Gastroesophageal sphincter (tissue), 4 donors: Measurements from ENCODE around the gene CCDC179. TPM values are rescaled to one million over a fixed set of nuclear protein-coding genes. Genes with fewer than 3 reads are reported as not detected.

Experiments
- ATAC-seq: fragments of 150-250 bp; one replicate; pipeline ENCODE4 v1.9.1; 2016; ENCODE audit warnings: mild to moderate bottlenecking, moderate library complexity
- H3K27ac ChIP-seq, 4 donors: fragments of 200-600 bp; sonication (generic) in 3 of 4; 1 replicate in 3 of 4; 2 replicates in 1 of 4; pipeline ENCODE4 v1.5.1; 2016 to 2019
- H3K27me3 ChIP-seq: fragments of 200-600 bp; sonication (generic); one replicate; pipeline ENCODE4 v1.5.1; 2019
- H3K36me3 ChIP-seq, 2 donors: fragments of 200-600 bp; sonication (generic); one replicate each; pipeline ENCODE4 v1.5.1; 2019; ENCODE audit warnings: control low read depth in 1 of 2
- H3K4me1 ChIP-seq, 3 donors: fragments of 200-600 bp; sonication (generic); 1 replicate in 2 of 3; 2 replicates in 1 of 3; pipeline ENCODE4 v1.5.1; 2016 to 2019; ENCODE audit warnings: control low read depth in 2 of 3
- H3K4me3 ChIP-seq, 2 donors: fragments of 200-600 bp; sonication (generic); one replicate each; pipeline ENCODE4 v1.5.1; 2019; ENCODE audit warnings: mild to moderate bottlenecking in 1 of 2, moderate library complexity in 1 of 2
- H3K9me3 ChIP-seq, 3 donors: fragments of 200-600 bp; sonication (generic); one replicate each; pipeline ENCODE4 v1.5.1; 2017 to 2019; ENCODE audit warnings: control low read depth in 2 of 3
- CTCF ChIP-seq, 4 experiments: fragments of 200-600 bp in 2 of 4; fragments of 450-650 bp in 2 of 4; sonication (generic) in 1 of 4; IDR thresholded peaks; one replicate each; pipeline ENCODE4 v1.5.1; 2017 to 2019; ENCODE audit warnings: antibody characterized with exemption in 4 of 4, mild to moderate bottlenecking in 2 of 4, moderate library complexity in 2 of 4
- EP300 ChIP-seq: sonication (generic); formaldehyde crosslinking; IDR thresholded peaks from one replicate; pipeline ENCODE4 v1.6.1; 2017; ENCODE audit warnings: antibody characterized with exemption, mild to moderate bottlenecking
- POLR2A ChIP-seq, 2 donors: fragments of 450-650 bp; IDR thresholded peaks; one replicate each; pipeline ENCODE4 v1.6.1; 2017; ENCODE audit warnings: antibody characterized with exemption in 2 of 2, mild to moderate bottlenecking in 2 of 2, moderate library complexity in 1 of 2
- POLR2AphosphoS5 ChIP-seq: sonication (generic); formaldehyde crosslinking; IDR thresholded peaks from one replicate; pipeline ENCODE4 v1.6.1; 2017; ENCODE audit warnings: antibody characterized with exemption
- WGBS, 2 donors: methylation state at CpG; one replicate each; pipeline ENCODE4 v1.1.5; 2018; ENCODE audit warnings: low coverage in 1 of 2; 5-methylcytosine and 5-hydroxymethylcytosine counted together
- total RNA-seq, 4 donors: library from RNA; depleted of rRNA; stranded (reverse); fragments of >200 nt; gene quantifications; one replicate each; pipeline ENCODE4 v1.1.0, GENCODE V29; 2016

The CCDC179 gene
- total RNA-seq, 4 donors from 2014 or later = not detected

- no peak for ATAC-seq
- TF ChIP-seq EP300 = no peak
- TF ChIP-seq CTCF (IDR thresholded peaks at IDR 0.05) = no peak
- no peak for TF ChIP-seq POLR2AphosphoS5
- no peak for TF ChIP-seq POLR2A (IDR thresholded peaks at IDR 0.05)
- Histone ChIP-seq H3K9me3 (no peaks in the 10 kb centered on the region), H3K27ac (no peak overlapping the region), H3K36me3 (no peaks in the 10 kb centered on the region), H3K27me3 (no peaks in the 10 kb centered on the region), H3K4me3 (no peak overlapping the region), H3K4me1 (no peaks in the 10 kb centered on the region)
- 84 to 93% methylated on average over 4 of the region's 4 CpGs for WGBS, 2 donors
These were observed 57.4 kb downstream of the CCDC179 start for GRCh38 chr11:22802861-22803260.

DNA sequence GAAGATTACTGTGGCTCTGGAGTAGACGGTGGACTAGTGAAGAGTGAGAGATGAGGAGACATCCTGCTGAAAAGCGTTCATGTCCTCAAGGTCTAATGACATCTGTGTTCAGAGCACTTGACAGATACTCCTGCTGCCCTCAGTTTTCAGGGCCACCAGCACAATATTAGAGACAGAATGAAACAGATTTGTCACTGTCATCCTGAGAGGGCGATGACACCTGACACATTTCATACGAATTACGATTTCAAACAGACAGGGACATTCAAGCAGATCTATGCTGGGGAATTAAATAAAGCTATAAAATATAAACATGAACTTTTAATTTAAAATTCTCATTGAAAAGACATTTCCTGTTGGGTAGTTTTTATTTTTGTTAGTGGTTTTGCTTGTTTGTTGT is 59.8 kb downstream of the CCDC179 start:
- Histone ChIP-seq H3K27ac (no peak overlapping the region), H3K36me3 (no peaks in the 10 kb centered on the region), H3K9me3 (no peaks in the 10 kb centered on the region), H3K4me1 (no peaks in the 10 kb centered on the region), H3K4me3 (no peak overlapping the region), H3K27me3 (no peaks in the 10 kb centered on the region)
- no peak for ATAC-seq
- 93 to 99% methylated on average over 4 to 5 of the region's 5 CpGs for WGBS, 2 donors
- TF ChIP-seq EP300 (no peak), POLR2A (IDR thresholded peaks at IDR 0.05) (no peak), POLR2AphosphoS5 (no peak), CTCF (IDR thresholded peaks at IDR 0.05) (no peak)

- Histone ChIP-seq H3K4me1 (no peaks in the 10 kb centered on the region), H3K27me3 (no peaks in the 10 kb centered on the region), H3K9me3 (no peaks in the 10 kb centered on the region), H3K27ac (no peak overlapping the region), H3K36me3 (no peaks in the 10 kb centered on the region), H3K4me3 (no peak overlapping the region)
- no peak for ATAC-seq
- TF ChIP-seq POLR2A (IDR thresholded peaks at IDR 0.05) (no peak), EP300 (no peak), CTCF (IDR thresholded peaks at IDR 0.05) (no peak), POLR2AphosphoS5 (no peak)
- WGBS, 2 donors = 50 to 58% methylated on average over 1 of the region's 1 CpG
These were observed 61.4 kb downstream of the CCDC179 start for GRCh38 chr11:22798901-22799300.

DNA sequence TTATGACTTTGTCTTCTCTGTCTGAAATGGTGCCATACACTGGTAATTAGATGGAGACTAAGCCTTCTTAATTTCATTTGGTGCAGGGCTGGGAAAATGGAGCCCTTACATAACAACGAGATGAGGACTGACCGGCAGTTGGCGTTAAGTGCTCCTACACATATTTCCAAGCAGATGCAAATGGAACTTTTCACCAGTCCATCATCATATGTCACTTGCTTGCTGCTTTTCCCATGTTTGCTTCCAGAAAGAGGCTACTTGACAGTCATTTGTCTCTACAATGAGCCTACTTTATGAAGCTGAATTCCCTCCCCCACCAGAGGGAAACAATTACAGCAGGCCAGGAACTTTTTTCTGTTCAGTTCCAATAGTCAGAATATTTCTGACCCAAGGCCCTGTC is 63.2 kb downstream of the CCDC179 start:
- no peaks in the 10 kb centered on the region for H3K9me3 ChIP-seq
- H3K27ac ChIP-seq = no peak overlapping the region
- no peaks in the 10 kb centered on the region for H3K36me3 ChIP-seq
- H3K4me1 ChIP-seq = no peaks in the 10 kb centered on the region
- 93% methylated on average over 3 of the region's 3 CpGs; no CpG with 5 or more reads in 1 of the 2 donors for WGBS, 2 donors
- H3K27me3 ChIP-seq = no peaks in the 10 kb centered on the region
- H3K4me3 ChIP-seq = no peak overlapping the region
- no peak for ATAC-seq
- TF ChIP-seq EP300 (no peak), POLR2A (IDR thresholded peaks at IDR 0.05) (no peak), CTCF (IDR thresholded peaks at IDR 0.05) (no peak), POLR2AphosphoS5 (no peak)

Other genes starting within 250 kb of the CCDC179 start
- gene FANCF, start 234.7 kb downstream of the CCDC179 start, total RNA-seq = 1 to 10 TPM; 3.6 to 9.2 (median 6.2) TPM
- gene GAS2, start 193.9 kb downstream of the CCDC179 start, total RNA-seq = 1 to 10 TPM in 1 of 4 donors, under 1 TPM in 3; 0.67 to 1.4 (median 0.86) TPM
- 10 to 100 TPM; 11.3 to 29.1 (median 16.4) TPM for gene SVIP, start 30.7 kb downstream of the CCDC179 start, total RNA-seq